Loucy (cell line): ENCODE measurements around the gene CNTF.
"Not testable (repeated sequence)": the region's sequence is repeated elsewhere in the genome, so short reads cannot be mapped to it uniquely, and the experiment has no call there.

Experiments used
- H2AFZ ChIP-seq: fragments of 200-600 bp; sonication (generic); 2 replicates; pipeline ENCODE4 v1.6.0; 2016; ENCODE audit warnings: antibody characterized with exemption, mild to moderate bottlenecking, low read length, moderate library complexity
- H3F3A ChIP-seq: fragments of 200-600 bp; 2 replicates; pipeline ENCODE4 v1.6.0; 2016; ENCODE audit warnings: antibody characterized with exemption, low read depth, mild to moderate bottlenecking
- H3K27me3 ChIP-seq: fragments of 200-600 bp; sonication (generic); 2 replicates; pipeline ENCODE4 v1.6.1; 2014; ENCODE audit warnings: low read length, mild to moderate bottlenecking; ENCODE audit not compliant: insufficient read depth, poor library complexity, severe bottlenecking
- H3K36me3 ChIP-seq: fragments of 200-600 bp; sonication (generic); 2 replicates; pipeline ENCODE4 v1.6.1; 2016; ENCODE audit warnings: low read length; ENCODE audit not compliant: insufficient read depth
- H3K4me1 ChIP-seq: fragments of 200-600 bp; sonication (generic); 2 replicates; pipeline ENCODE4 v1.5.1; 2014; ENCODE audit warnings: low read length, mild to moderate bottlenecking; ENCODE audit not compliant: insufficient read depth, poor library complexity, severe bottlenecking
- H3K4me2 ChIP-seq: fragments of 200-600 bp; sonication (generic); 2 replicates; pipeline ENCODE4 v1.6.0; 2014; ENCODE audit warnings: antibody characterized with exemption, low read length, low read depth, mild to moderate bottlenecking; ENCODE audit not compliant: poor library complexity, severe bottlenecking
- H3K4me3 ChIP-seq: fragments of 200-600 bp; sonication (generic); 2 replicates; pipeline ENCODE4 v1.5.1; 2014; ENCODE audit warnings: low read length, mild to moderate bottlenecking, mixed read lengths; ENCODE audit not compliant: poor library complexity, severe bottlenecking
- H3K79me2 ChIP-seq: fragments of 200-600 bp; sonication (generic); 2 replicates; pipeline ENCODE4 v1.6.1; 2014; ENCODE audit warnings: low read length; ENCODE audit not compliant: insufficient read depth
- H3K9ac ChIP-seq: fragments of 200-600 bp; sonication (generic); 2 replicates; pipeline ENCODE4 v1.6.0; 2014; ENCODE audit warnings: mild to moderate bottlenecking, low read depth, low read length, moderate library complexity; ENCODE audit not compliant: poor library complexity, severe bottlenecking
- H3K9me2 ChIP-seq: fragments of 200-600 bp; sonication (generic); replicated peaks from 2 replicates; pipeline ENCODE4 v1.6.1; 2016; ENCODE audit warnings: low read depth, low read length, mixed read lengths
- H3K9me3 ChIP-seq: fragments of 200-600 bp; sonication (generic); 2 replicates; pipeline ENCODE4 v1.6.1; 2014; ENCODE audit warnings: mild to moderate bottlenecking, antibody characterized with exemption, low read length, low read depth; ENCODE audit not compliant: insufficient read depth
- H4K20me1 ChIP-seq: fragments of 200-600 bp; sonication (generic); 2 replicates; pipeline ENCODE4 v1.6.0; 2014; ENCODE audit warnings: antibody characterized with exemption, low read length, mild to moderate bottlenecking; ENCODE audit not compliant: insufficient read depth, poor library complexity, severe bottlenecking
- CTCF ChIP-seq: fragments of 200-600 bp; sonication (generic); conservative IDR thresholded peaks from 2 replicates; pipeline ENCODE4 v1.5.1; 2014; ENCODE audit warnings: mild to moderate bottlenecking, antibody characterized with exemption, low read length
- EZH2phosphoT487 ChIP-seq: fragments of 200-600 bp; IDR thresholded peaks from 2 replicates; pipeline ENCODE4 v1.6.1; 2018; ENCODE audit warnings: antibody characterized with exemption, mild to moderate bottlenecking, moderate library complexity, borderline replicate concordance

CNTF gene

DNA sequence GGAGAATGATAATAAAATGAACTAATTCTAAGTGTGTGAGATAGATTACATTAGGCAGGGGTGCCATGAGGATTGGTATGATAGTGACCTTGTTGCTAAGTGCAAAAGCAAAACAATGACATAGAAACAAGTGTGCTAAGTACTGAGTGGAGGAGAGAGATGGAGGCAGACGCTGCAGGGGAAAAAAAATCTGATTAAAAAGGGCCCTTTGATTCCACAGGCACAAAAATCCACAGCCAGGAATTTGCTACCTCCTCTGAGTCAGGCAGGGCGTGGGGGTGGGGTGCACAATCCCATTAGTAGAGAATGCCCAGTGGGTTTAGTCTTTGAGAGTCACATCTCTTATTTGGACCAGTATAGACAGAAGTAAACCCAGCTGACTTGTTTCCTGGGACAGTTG lies at the start of gene CNTF:
CNTF (plus strand) TSS at position 322 of the 400 bp plus-strand sequence. CDS start 88 bp downstream, outside the sequence.
- no peak within 1 kb of the TSS for H2AFZ ChIP-seq
- H3K9me2 ChIP-seq: no peaks in the 10 kb centered on the region
- H3K9ac ChIP-seq: no peak within 1 kb of the TSS
- H3K4me2 ChIP-seq: no peak within 1 kb of the TSS
- no peaks in the 10 kb centered on the region for H3K4me1 ChIP-seq
- H3K36me3 ChIP-seq: peaks cover 91% of the 10 kb centered on the region
- H3K9me3 ChIP-seq: no peaks in the 10 kb centered on the region
- TF ChIP-seq EZH2phosphoT487 (no peak), CTCF (no peak)
- no peaks in the 10 kb centered on the region for H3K79me2 ChIP-seq
- H4K20me1 ChIP-seq: no peaks in the 10 kb centered on the region
- no peak within 1 kb of the TSS for H3K4me3 ChIP-seq
- H3K27me3 ChIP-seq: no peaks in the 10 kb centered on the region
- no peaks in the 10 kb centered on the region for H3F3A ChIP-seq

DNA sequence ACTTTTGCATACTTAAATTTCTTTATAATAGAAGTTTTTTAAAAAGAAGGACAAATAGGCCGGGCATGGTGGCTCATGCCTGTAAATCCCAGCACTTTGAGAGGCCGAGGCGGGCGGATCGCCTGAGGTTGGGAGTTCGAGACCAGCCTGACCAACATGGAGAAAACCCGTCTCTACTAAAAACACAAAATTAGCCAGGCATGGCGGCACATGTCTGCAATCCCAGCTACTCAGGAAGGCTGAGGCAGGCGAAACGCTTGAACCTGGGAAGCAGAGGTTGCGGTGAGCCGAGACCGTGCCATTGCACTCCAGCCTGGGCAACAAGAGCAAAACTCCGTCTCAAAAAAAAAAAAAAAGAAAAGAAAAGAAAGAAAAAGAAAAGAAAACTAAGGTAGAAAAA lies 49.6 kb upstream of the CNTF start:
- H3K36me3 ChIP-seq, H3K9me2 ChIP-seq, H2AFZ ChIP-seq, H3K27me3 ChIP-seq, H3K9me3 ChIP-seq, H4K20me1 ChIP-seq: not testable (repeated sequence)
- Histone ChIP-seq H3K4me2 (peak overlapping the region; percentile 97), H3K4me1 (peaks cover 67% of the 10 kb centered on the region), H3K9ac (peak overlapping the region; percentile 99), H3K79me2 (peaks cover 83% of the 10 kb centered on the region), H3F3A (peaks cover 18% of the 10 kb centered on the region), H3K4me3 (peak overlapping the region; percentile 86)

DNA sequence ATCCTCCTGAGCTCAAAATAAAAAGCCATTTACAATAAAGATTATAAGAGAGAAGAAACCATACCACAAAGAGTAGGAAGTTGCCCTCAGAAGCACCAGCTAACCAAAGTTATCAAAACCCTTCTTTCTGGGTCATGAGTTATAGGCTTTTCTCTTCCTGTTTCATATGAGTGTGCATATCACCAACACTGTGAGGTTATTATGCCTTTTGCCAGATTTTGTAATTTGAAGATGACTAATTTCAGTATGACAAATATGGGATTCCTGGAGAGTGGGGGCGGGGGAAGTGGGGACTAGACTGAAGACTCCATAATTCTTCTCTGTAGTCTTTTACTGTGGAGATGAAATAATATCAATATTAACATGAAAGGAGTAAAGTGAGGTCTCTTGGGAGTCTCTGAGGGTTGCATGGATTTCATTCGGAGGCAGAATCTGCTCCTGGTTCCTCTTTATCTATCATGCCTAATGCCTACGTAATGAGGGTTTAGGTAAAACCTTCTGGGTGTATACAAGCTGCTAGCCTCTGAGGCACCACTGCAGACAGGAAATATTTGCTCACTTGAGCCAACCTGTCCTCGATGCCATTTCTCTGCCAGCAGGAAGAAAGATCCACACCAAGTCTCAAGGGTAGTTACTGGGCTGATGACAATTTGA lies 48.9 kb upstream of the CNTF start:
- H3K4me2 ChIP-seq: peak overlapping the region; percentile 97
- H3K79me2 ChIP-seq: peaks cover 76% of the 10 kb centered on the region
- H3F3A ChIP-seq: peaks cover 19% of the 10 kb centered on the region

More for the DNA sequence above, 48.9 kb upstream of the CNTF start:
- H4K20me1 ChIP-seq: peaks cover 9% of the 10 kb centered on the region
- H3K36me3 ChIP-seq: peaks cover 8% of the 10 kb centered on the region; the same call in 1 of the 2 replicates
- peaks cover 66% of the 10 kb centered on the region for H3K4me1 ChIP-seq
- no peaks in the 10 kb centered on the region for H3K9me2 ChIP-seq
- no peak for TF ChIP-seq CTCF
- TF ChIP-seq EZH2phosphoT487: no peak
- no peaks in the 10 kb centered on the region for H3K27me3 ChIP-seq
- no peaks in the 10 kb centered on the region for H3K9me3 ChIP-seq
- H3K9ac ChIP-seq: peak overlapping the region; percentile 99
- peak overlapping the region; percentile 86 for H3K4me3 ChIP-seq
- no peak overlapping the region for H2AFZ ChIP-seq
